OCI-LY3 (cell line): Measurements from ENCODE around the gene SAMD14.

ENCODE experiments used
- H2AFZ ChIP-seq: fragments of 200-600, 300-600 bp; shearing (Covaris generic); 2 replicates; pipeline ENCODE4 v1.6.0; 2014; ENCODE audit warnings: antibody characterized with exemption, low read depth, low read length
- H3K27ac ChIP-seq: fragments of 200-600, 300-600 bp; sonication (generic); 2 replicates; pipeline ENCODE4 v1.5.1; 2014; ENCODE audit warnings: mild to moderate bottlenecking, low read length, moderate library complexity, mixed read lengths
- H3K27me3 ChIP-seq: fragments of 200-600, 300-600 bp; sonication (generic); 2 replicates; pipeline ENCODE4 v1.6.1; 2014; ENCODE audit warnings: low read depth, low read length, mixed read lengths
- H3K36me3 ChIP-seq: fragments of 200-600, 300-600 bp; sonication (generic); replicated peaks from 2 replicates; pipeline ENCODE3; 2014; ENCODE audit warnings: low read depth, low read length, mixed read lengths
- H3K4me1 ChIP-seq: fragments of 300-600, 200-600 bp; sonication (generic); 2 replicates; pipeline ENCODE4 v1.6.1; 2014; ENCODE audit warnings: low read length, mixed read lengths
- H3K4me2 ChIP-seq: fragments of 200-600, 300-600 bp; sonication (generic); 2 replicates; pipeline ENCODE4 v1.6.1; 2014; ENCODE audit warnings: low read length, mixed read lengths
- H3K4me3 ChIP-seq: fragments of 300-600, 200-600 bp; sonication (generic); 2 replicates; pipeline ENCODE4 v1.5.1; 2014; ENCODE audit warnings: antibody characterized with exemption, mild to moderate bottlenecking, low read length, moderate library complexity
- H3K79me2 ChIP-seq: fragments of 300-600, 200-600 bp; shearing (Covaris generic); 2 replicates; pipeline ENCODE4 v1.6.1; 2014; ENCODE audit warnings: mild to moderate bottlenecking, low read length, mixed read lengths
- H3K9ac ChIP-seq: fragments of 300-600, 200-600 bp; shearing (Covaris generic); 2 replicates; pipeline ENCODE4 v1.6.0; 2014; ENCODE audit warnings: mild to moderate bottlenecking, low read length, moderate library complexity
- H3K9me3 ChIP-seq: fragments of 200-600, 300-600 bp; shearing (Covaris generic); 2 replicates; pipeline ENCODE4 v1.6.1; 2014; ENCODE audit warnings: low read length, mixed read lengths; ENCODE audit not compliant: insufficient read depth
- H4K20me1 ChIP-seq: fragments of 200-600, 300-600 bp; sonication (generic); 2 replicates; pipeline ENCODE4 v1.6.1; 2016; ENCODE audit warnings: low read length, mixed read lengths; ENCODE audit not compliant: insufficient read depth
- CTCF ChIP-seq: fragments of 200-600, 300-600 bp; sonication (generic); IDR thresholded peaks from 2 replicates; pipeline ENCODE4 v1.5.1; 2014; ENCODE audit warnings: antibody characterized with exemption, low read length, low read depth
- EZH2phosphoT487 ChIP-seq: fragments of 200-600 bp; shearing (Covaris generic); IDR thresholded peaks from 2 replicates; pipeline ENCODE4 v1.6.1; 2018; ENCODE audit warnings: antibody characterized with exemption, mixed run types, low read depth

The SAMD14 gene

GRCh38 chr17:50103252-50103651 is 26.7 kb downstream of the SAMD14 start:
- no peak for TF ChIP-seq EZH2phosphoT487
- no peak for TF ChIP-seq CTCF
- no peak overlapping the region for H2AFZ ChIP-seq
- no peak overlapping the region for H3K9ac ChIP-seq
- H3K4me3 ChIP-seq: no peak overlapping the region
- no peak overlapping the region for H3K4me2 ChIP-seq
- no peaks in the 10 kb centered on the region for H4K20me1 ChIP-seq
- no peak overlapping the region for H3K27ac ChIP-seq
- H3K36me3 ChIP-seq: no peaks in the 10 kb centered on the region
- H3K79me2 ChIP-seq: no peaks in the 10 kb centered on the region
- H3K27me3 ChIP-seq: no peaks in the 10 kb centered on the region
- no peaks in the 10 kb centered on the region for H3K9me3 ChIP-seq
- H3K4me1 ChIP-seq: peaks cover 7% of the 10 kb centered on the region

GRCh38 chr17:50102164-50102991 is 27.6 kb downstream of the SAMD14 start:
- no peaks in the 10 kb centered on the region for H3K27me3 ChIP-seq
- TF ChIP-seq EZH2phosphoT487: no peak
- TF ChIP-seq CTCF: no peak
- no peak overlapping the region for H3K4me3 ChIP-seq
- H3K27ac ChIP-seq: no peak overlapping the region
- H3K4me2 ChIP-seq: no peak overlapping the region
- H3K36me3 ChIP-seq: no peaks in the 10 kb centered on the region
- peaks cover 7% of the 10 kb centered on the region for H3K4me1 ChIP-seq
- no peaks in the 10 kb centered on the region for H4K20me1 ChIP-seq
- H3K79me2 ChIP-seq: no peaks in the 10 kb centered on the region
- no peak overlapping the region for H3K9ac ChIP-seq
- H2AFZ ChIP-seq: no peak overlapping the region
- no peaks in the 10 kb centered on the region for H3K9me3 ChIP-seq

- no peaks in the 10 kb centered on the region for H3K36me3 ChIP-seq
- no peaks in the 10 kb centered on the region for H3K79me2 ChIP-seq
- H3K4me3 ChIP-seq: no peak overlapping the region
- no peaks in the 10 kb centered on the region for H3K9me3 ChIP-seq
- no peak overlapping the region for H3K9ac ChIP-seq
- H3K4me1 ChIP-seq: peaks cover 7% of the 10 kb centered on the region
- no peak for TF ChIP-seq CTCF
- TF ChIP-seq EZH2phosphoT487: no peak
- H3K27ac ChIP-seq: no peak overlapping the region
- no peaks in the 10 kb centered on the region for H3K27me3 ChIP-seq
- H4K20me1 ChIP-seq: no peaks in the 10 kb centered on the region
- no peak overlapping the region for H3K4me2 ChIP-seq
- H2AFZ ChIP-seq: no peak overlapping the region
Measured at GRCh38 chr17:50101346-50102163, 28.4 kb downstream of the SAMD14 start.

GRCh38 chr17:50100921-50101345 is 29.0 kb downstream of the SAMD14 start:
- no peaks in the 10 kb centered on the region for H3K27me3 ChIP-seq
- H3K4me3 ChIP-seq: no peak overlapping the region
- no peaks in the 10 kb centered on the region for H3K36me3 ChIP-seq
- H3K9me3 ChIP-seq: no peaks in the 10 kb centered on the region
- H3K4me2 ChIP-seq: no peak overlapping the region
- H2AFZ ChIP-seq: no peak overlapping the region
- H4K20me1 ChIP-seq: no peaks in the 10 kb centered on the region
- H3K79me2 ChIP-seq: peaks cover 3% of the 10 kb centered on the region; the same call in 1 of the 2 replicates
- H3K27ac ChIP-seq: no peak overlapping the region
- no peak overlapping the region for H3K9ac ChIP-seq
- no peak for TF ChIP-seq CTCF
- TF ChIP-seq EZH2phosphoT487: no peak
- peaks cover 12% of the 10 kb centered on the region for H3K4me1 ChIP-seq
